ENCODE measurements around the gene DEUP1.
"Not testable (repeated sequence)": the region's sequence is repeated elsewhere in the genome, so short reads cannot be mapped to it uniquely, and the experiment has no call there.

The DEUP1 gene

DNA sequence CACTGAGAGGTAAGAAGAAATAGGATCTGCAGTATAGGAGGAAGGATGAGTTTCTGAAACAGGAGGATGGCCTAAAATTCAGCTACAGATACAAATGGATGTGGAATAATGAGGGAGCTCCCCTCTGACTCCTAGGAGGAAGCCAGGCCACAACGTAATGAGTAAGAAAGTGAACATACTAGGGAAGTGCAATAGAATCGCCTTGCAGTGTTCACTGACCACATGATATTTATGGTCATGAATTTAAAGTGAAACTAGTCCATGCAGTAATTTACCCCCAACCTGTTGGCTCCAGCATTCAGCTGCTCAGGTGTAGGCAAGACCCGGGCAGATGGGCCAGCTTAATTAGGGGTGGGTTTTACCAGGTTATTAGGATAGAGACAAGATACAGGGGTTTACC lies 101.7 kb downstream of the DEUP1 start:
- TF ChIP-seq FOXP2 (optimal IDR thresholded peaks at IDR 0.05; ENCODE audit: control extremely low read depth, extremely low read length, insufficient read depth), result no peak
- no peak overlapping the region for H3K27ac ChIP-seq
- H3K36me3 ChIP-seq (ENCODE audit: insufficient read depth, low read length), result no peaks in the 10 kb centered on the region
- H3K9me3 ChIP-seq (ENCODE audit: low read depth, low read length), result no peaks in the 10 kb centered on the region
- DNase-seq (ENCODE audit: low read depth, low spot score), result no peak
- no peak overlapping the region for H3K4me3 ChIP-seq
- no peak overlapping the region for H3K9ac ChIP-seq (ENCODE audit: insufficient read length)

DNA sequence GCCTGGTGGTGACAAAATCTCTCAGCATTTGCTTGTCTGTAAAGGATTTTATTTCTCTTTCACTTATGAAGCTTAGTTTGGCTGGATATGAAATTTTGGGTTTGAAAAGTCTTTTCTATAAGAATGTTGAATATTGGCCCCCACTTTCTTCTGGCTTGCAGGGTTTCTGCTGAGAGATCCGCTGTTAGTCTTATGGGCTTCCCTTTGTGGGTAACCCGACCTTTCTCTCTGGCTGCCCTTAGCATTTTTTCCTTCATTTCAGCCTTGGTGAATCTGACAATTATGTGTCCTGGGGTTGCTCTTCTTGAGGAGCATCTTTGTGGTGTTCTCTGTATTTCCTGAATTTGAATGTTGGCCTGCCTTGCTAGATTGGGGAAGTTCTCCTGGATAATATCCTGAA lies 112.7 kb downstream of the DEUP1 start:
- H3K27ac ChIP-seq; H3K4me3 ChIP-seq; DNase-seq (ENCODE audit: low read depth, low spot score); H3K9ac ChIP-seq (ENCODE audit: insufficient read length); H3K36me3 ChIP-seq (ENCODE audit: insufficient read depth, low read length); H3K9me3 ChIP-seq (ENCODE audit: low read depth, low read length): not testable (repeated sequence)

DNA sequence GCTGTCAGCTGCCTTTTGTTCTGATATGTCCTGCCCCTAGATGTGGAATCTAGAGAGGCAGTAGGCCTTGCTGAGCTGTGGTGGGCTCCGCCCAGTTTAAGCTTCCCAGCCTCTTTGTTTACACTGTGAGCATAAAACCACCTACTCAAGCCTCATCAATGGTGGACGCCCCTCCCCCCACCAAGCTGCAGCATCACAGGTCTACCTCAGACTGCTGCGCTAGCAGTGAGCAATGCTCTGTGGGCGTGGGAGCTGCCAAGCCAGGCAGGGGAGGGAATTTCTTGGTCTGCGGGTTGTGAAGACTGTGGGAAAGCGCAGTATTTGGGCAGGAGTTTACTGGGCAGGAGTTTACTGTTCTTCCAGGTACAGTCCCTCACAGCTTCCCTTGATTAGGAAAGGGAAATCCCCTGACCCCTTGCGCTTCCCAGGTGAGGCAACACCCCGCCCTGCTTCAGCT lies 114.1 kb downstream of the DEUP1 start:
- Histone ChIP-seq H3K4me3 (no peak overlapping the region), H3K27ac (no peak overlapping the region), H3K9ac (ENCODE audit: insufficient read length) (no peak overlapping the region), H3K9me3 (ENCODE audit: low read depth, low read length) (no peaks in the 10 kb centered on the region), H3K36me3 (ENCODE audit: insufficient read depth, low read length) (no peaks in the 10 kb centered on the region)
- DNase-seq (ENCODE audit: low read depth, low spot score), result no peak
- TF ChIP-seq FOXP2 (optimal IDR thresholded peaks at IDR 0.05; ENCODE audit: control extremely low read depth, extremely low read length, insufficient read depth) (no peak), EZH2 (IDR thresholded peaks at IDR 0.05) (no peak), POLR2AphosphoS5 (IDR thresholded peaks at IDR 0.05; ENCODE audit: borderline replicate concordance, low read depth, low read length) (no peak)

DNA sequence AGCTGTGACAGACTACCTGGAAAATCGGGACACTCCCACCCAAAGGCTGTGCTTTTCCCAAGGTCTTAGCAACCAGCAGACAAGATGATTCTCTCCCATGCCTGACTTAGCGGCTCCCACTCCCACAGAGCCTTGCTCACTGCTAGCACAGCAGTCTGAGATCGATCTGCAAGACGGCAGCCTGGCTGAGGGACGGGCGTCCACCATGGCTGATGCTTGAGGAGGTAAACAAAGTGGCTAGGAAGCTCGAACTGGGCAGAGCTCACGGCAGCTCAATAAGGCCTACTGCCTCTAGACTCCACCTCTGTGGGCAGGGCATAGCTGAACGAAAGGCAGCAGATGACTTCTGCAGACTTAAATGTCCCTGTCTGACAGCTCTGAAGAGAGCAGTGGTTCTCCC lies 127.7 kb downstream of the DEUP1 start:
- no peaks in the 10 kb centered on the region for H3K9me3 ChIP-seq (ENCODE audit: low read depth, low read length)
- H3K4me3 ChIP-seq, result no peak overlapping the region
- no peak overlapping the region for H3K27ac ChIP-seq
- TF ChIP-seq POLR2AphosphoS5 (IDR thresholded peaks at IDR 0.05; ENCODE audit: borderline replicate concordance, low read depth, low read length) (no peak), EZH2 (IDR thresholded peaks at IDR 0.05) (no peak), FOXP2 (optimal IDR thresholded peaks at IDR 0.05; ENCODE audit: control extremely low read depth, extremely low read length, insufficient read depth) (no peak)
- no peak overlapping the region for H3K9ac ChIP-seq (ENCODE audit: insufficient read length)
- no peak for DNase-seq (ENCODE audit: low read depth, low spot score)
- no peaks in the 10 kb centered on the region for H3K36me3 ChIP-seq (ENCODE audit: insufficient read depth, low read length)

DNA sequence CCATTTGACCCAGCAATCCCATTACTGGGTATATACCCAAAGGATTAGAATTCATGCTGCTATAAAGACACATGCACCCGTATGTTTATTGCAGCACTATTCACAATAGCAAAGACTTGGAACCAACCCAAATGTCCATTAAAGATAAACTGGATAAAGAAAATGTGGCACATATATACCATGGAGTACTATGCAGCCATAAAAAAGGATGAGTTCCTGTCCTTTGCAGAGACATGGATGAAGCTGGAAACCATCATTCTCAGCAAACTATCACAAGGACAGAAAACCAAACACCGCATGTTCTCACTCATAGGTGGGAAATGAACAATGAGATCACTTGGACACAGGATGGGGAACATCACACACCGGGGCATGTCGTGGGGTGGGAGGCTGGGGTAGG lies 133.1 kb downstream of the DEUP1 start:
- H3K9me3 ChIP-seq (ENCODE audit: low read depth, low read length); H3K9ac ChIP-seq (ENCODE audit: insufficient read length); H3K27ac ChIP-seq; DNase-seq (ENCODE audit: low read depth, low spot score); H3K4me3 ChIP-seq; H3K36me3 ChIP-seq (ENCODE audit: insufficient read depth, low read length): not testable (repeated sequence)

DNA sequence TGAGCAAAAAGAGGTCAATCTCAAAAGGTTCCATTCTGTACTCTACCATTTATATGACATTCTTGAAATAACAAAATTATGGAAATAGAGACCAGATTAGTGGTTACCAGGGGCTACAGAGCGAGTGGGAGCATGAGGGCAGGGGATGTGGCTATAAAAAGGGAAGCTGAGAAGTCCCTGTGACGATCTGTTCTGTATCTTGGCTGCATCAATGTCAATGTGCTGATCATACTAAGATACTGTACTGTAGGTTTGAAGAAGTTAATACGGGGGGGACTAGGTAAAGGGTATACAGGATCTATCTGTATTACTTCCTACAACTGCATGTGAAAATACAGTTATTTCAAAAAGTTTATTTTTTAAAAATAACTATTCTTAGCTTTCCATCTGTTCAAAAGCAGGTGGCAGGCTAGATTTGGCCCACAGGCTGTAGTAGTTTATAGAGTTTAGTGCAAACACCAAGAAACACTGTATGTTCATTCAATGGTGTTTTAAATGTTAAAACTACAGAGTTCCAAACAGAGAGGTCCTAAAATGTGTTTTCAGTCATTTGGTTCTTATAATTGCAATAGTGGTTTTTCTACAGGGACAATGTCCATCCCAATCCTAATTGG lies 134.5 kb downstream of the DEUP1 start:
- Histone ChIP-seq H3K27ac (no peak overlapping the region), H3K9me3 (ENCODE audit: low read depth, low read length) (no peaks in the 10 kb centered on the region), H3K36me3 (ENCODE audit: insufficient read depth, low read length) (no peaks in the 10 kb centered on the region), H3K4me3 (no peak overlapping the region), H3K9ac (ENCODE audit: insufficient read length) (no peak overlapping the region)
- no peak for DNase-seq (ENCODE audit: low read depth, low spot score)
- TF ChIP-seq FOXP2 (optimal IDR thresholded peaks at IDR 0.05; ENCODE audit: control extremely low read depth, extremely low read length, insufficient read depth) (no peak), POLR2AphosphoS5 (IDR thresholded peaks at IDR 0.05; ENCODE audit: borderline replicate concordance, low read depth, low read length) (no peak), EZH2 (IDR thresholded peaks at IDR 0.05) (no peak)

DNA sequence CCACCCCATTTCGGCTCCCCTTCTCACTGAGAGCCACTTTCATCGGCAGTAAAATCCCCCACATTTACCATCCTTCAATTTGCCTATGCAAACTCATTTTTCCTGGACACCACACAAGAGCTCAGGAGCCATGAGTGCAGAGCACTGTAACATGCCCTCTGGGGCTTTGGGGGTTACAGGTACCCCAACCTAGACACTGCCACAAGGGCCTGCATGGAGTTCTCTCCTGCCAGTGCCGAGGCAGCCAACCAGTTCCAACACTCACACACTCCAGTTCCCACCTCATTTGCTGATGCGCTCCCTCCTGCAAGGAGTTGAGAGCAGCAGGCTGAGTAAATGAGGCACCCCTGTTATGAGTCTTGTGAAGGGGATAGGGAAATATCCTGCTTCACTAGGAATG lies 136.5 kb downstream of the DEUP1 start:
- no peak for TF ChIP-seq EZH2 (IDR thresholded peaks at IDR 0.05)
- TF ChIP-seq POLR2AphosphoS5 (IDR thresholded peaks at IDR 0.05; ENCODE audit: borderline replicate concordance, low read depth, low read length), result no peak
- TF ChIP-seq FOXP2 (optimal IDR thresholded peaks at IDR 0.05; ENCODE audit: control extremely low read depth, extremely low read length, insufficient read depth), result no peak
- DNase-seq (ENCODE audit: low read depth, low spot score), result no peak

DNA sequence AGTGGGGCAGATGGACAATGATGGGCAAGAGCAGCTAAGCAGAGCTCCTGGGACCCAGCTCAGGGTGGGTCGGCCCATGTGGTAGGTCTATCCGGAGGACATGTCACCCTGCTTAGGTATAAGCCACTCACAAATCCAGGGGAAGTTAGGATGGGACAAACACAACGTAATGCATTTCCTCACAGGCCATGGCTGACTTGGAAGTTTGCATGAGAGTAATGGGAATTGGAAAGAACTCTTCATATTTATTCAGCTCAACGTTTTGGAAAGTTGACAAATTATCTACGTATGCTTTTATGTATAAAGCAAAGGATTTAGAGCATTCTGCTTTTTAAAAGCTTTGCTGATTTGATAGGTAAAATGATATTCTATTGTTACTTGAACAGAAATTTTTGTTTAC lies 137.7 kb downstream of the DEUP1 start:
- H3K9me3 ChIP-seq (ENCODE audit: low read depth, low read length), result no peaks in the 10 kb centered on the region
- no peak overlapping the region for H3K9ac ChIP-seq (ENCODE audit: insufficient read length)
- TF ChIP-seq POLR2AphosphoS5 (IDR thresholded peaks at IDR 0.05; ENCODE audit: borderline replicate concordance, low read depth, low read length), result no peak
- no peak for DNase-seq (ENCODE audit: low read depth, low spot score)
- no peaks in the 10 kb centered on the region for H3K36me3 ChIP-seq (ENCODE audit: insufficient read depth, low read length)
- H3K27ac ChIP-seq, result no peak overlapping the region
- H3K4me3 ChIP-seq, result no peak overlapping the region

More for the DNA sequence above, 136.5 kb downstream of the DEUP1 start:
- Histone ChIP-seq H3K9ac (ENCODE audit: insufficient read length) (no peak overlapping the region), H3K36me3 (ENCODE audit: insufficient read depth, low read length) (no peaks in the 10 kb centered on the region), H3K9me3 (ENCODE audit: low read depth, low read length) (no peaks in the 10 kb centered on the region), H3K27ac (no peak overlapping the region), H3K4me3 (no peak overlapping the region)

DNA sequence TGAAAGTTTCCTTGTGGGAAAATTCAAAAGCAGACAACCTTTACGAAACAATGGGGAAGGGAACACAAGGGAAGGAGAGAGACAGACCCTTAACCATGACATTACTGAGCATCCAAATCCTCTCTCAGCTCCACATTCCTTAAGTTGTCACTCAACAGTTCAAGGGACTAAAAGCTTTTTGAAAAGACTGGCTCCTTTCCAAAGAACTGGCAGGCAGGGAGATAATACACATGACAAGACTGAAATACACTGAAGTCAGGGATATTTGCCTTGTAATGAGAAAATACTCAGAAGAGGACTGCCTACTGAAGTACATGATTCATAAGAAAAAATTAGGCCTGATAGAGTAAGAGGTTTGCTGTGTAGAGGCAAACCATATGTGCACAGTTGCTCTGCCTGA lies 143.6 kb downstream of the DEUP1 start:
- TF ChIP-seq EZH2 (IDR thresholded peaks at IDR 0.05) (no peak), FOXP2 (optimal IDR thresholded peaks at IDR 0.05; ENCODE audit: control extremely low read depth, extremely low read length, insufficient read depth) (no peak), POLR2AphosphoS5 (IDR thresholded peaks at IDR 0.05; ENCODE audit: borderline replicate concordance, low read depth, low read length) (no peak)
- DNase-seq (ENCODE audit: low read depth, low spot score), result no peak
- no peak overlapping the region for H3K27ac ChIP-seq
- no peak overlapping the region for H3K9ac ChIP-seq (ENCODE audit: insufficient read length)
- no peak overlapping the region for H3K4me3 ChIP-seq
- no peaks in the 10 kb centered on the region for H3K36me3 ChIP-seq (ENCODE audit: insufficient read depth, low read length)
- no peaks in the 10 kb centered on the region for H3K9me3 ChIP-seq (ENCODE audit: low read depth, low read length)

Data from SK-N-MC (cell line).